DMS153 treated with DMSO at 0.1 percent for 48 hours (cell line): ENCODE results near the gene PRPF31.
"Not testable (repeated sequence)": the region's sequence is repeated elsewhere in the genome, so short reads cannot be mapped to it uniquely, and the experiment has no call there.

Experiments
- DNase-seq: peaks from one replicate; lab custom pipeline; 2025; ENCODE audit not compliant: unreplicated experiment; lab: John Stamatoyannopoulos, UW

PRPF31 gene

GRCh38 chr19:54160854-54161253 lies 45.3 kb downstream of the PRPF31 start:
- DNase-seq, result no peak

GRCh38 chr19:54162241-54162805 lies 46.8 kb downstream of the PRPF31 start:
- DNase-seq, result peak; percentile 31

DNA sequence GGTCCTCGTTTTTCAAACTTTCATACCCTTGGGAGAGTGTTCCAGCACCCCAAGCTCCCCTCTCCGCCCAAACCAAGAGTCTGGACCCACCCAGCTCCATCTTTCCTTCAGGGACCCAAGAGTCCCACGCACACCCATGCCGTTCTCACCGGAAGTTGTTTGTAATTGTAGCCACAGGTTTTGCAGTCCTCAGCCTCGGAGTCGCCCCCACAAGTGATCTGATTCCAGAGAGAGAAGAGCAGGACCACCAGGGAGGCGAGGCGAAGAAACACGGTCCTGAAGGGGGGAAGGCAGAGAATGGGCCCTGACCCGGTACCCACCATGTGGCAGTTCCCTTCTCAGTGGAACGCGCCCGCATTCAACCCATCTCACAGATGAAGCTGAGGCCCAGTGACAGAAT lies 47.3 kb downstream of the PRPF31 start:
- no peak for DNase-seq

DNA sequence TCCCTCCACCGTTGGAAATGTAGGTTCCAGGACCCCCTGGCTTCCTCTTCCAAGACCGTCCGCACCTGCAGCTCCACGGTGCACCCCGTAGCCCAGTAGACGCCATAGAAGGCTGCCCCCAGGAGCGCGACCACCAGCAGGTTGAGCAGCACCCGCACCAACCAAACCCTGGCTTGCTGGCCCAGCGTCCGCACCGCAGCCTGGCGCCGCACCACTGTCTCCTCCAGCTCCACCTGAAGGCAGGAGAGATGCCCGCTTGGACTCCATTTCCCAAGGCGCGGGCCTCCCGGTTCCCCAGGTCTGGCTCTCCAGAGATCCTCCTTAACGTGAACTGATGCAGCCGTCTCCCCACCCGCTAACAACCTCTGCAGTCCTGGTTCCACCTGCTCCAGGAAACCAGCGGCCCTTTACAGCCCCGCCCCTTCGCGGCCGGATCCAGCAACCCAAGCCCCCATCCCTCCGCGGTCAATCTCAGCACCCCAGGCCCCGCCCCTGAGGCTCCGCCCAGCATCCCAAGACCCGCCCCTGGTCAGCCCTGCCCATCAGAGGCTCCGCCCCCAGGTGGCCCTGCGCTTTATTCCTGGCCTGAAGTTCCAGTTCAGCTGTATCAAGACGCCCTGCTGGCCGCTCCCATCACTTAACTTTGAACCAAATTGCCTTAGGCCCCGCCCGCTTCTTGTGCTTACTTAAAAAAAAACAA lies 49.0 kb downstream of the PRPF31 start:
- DNase-seq, result peak; percentile 44

DNA sequence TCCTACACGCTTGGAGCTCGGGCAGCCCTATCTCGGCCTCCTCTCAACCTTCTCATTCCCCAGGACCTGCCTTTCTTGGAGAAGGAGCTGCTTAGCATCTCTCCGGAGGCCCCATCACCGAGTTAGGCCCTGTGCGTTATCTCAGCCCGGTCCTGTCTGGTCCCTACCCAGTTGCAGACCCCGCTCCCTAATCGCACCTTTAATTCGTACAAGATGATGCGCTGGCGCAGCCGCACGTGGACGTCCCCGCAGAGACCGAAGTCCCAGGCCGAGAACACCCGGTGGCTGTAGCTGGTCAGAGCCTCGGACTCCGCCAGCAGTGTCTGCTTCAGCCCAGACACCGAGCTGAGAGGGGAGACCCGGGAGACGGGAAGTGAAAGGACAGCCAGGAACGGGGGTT lies 49.7 kb downstream of the PRPF31 start:
- no peak for DNase-seq

- DNase-seq, result peak; percentile 66
These were observed 52.8 kb downstream of the PRPF31 start for GRCh38 chr19:54168174-54168917.

- no peak for DNase-seq
These were observed 53.7 kb downstream of the PRPF31 start for GRCh38 chr19:54169149-54169740.

DNA sequence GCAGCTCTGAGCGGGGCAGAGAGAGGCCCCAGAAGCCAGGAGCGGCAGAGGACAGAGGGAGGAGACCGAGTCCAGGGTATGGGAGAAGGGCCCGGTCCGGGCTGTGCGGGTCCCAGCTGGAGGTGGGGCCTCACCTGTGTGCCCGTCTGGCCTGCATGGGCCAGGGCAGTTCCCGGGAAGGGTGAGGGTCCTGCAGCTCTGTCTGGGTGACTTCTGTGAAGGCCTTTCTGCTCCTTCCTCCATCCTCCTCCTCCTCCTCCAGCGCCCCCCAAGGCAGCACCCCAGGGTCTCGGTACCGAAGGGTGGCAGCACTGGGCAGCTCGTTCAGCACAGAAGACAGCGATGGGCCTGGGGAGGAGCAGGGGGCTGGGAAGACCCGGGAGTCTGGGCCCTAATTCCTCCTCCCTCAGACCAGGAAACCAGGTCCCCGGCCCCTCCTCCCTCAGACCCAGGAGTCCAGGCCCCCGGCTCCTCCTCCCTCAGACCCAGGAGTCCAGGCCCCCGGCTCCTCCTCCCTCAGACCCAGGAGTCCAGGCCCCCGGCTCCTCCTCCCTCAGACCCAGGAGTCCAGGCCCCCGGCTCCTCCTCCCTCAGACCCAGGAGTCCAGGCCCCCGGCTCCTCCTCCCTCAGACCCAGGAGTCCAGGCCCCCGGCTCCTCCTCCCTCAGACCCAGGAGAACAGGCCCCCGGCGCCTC lies 56.3 kb downstream of the PRPF31 start:
- DNase-seq, result not testable (repeated sequence)

GRCh38 chr19:54172471-54173358 lies 57.2 kb downstream of the PRPF31 start, which contains the start of gene TMC4:
TSS of gene TMC4 (minus strand) at chr19:54173160. CDS start at chr19:54173117, 43 bp downstream.
- DNase-seq, result peak; percentile 70

- DNase-seq, result no peak
These were observed 57.8 kb downstream of the PRPF31 start for GRCh38 chr19:54173359-54173699.

GRCh38 chr19:54173951-54174834 lies 58.6 kb downstream of the PRPF31 start:
- DNase-seq, result no peak

- peak; percentile 70 for DNase-seq
These were observed 63.2 kb downstream of the PRPF31 start for GRCh38 chr19:54178581-54179261.

DNA sequence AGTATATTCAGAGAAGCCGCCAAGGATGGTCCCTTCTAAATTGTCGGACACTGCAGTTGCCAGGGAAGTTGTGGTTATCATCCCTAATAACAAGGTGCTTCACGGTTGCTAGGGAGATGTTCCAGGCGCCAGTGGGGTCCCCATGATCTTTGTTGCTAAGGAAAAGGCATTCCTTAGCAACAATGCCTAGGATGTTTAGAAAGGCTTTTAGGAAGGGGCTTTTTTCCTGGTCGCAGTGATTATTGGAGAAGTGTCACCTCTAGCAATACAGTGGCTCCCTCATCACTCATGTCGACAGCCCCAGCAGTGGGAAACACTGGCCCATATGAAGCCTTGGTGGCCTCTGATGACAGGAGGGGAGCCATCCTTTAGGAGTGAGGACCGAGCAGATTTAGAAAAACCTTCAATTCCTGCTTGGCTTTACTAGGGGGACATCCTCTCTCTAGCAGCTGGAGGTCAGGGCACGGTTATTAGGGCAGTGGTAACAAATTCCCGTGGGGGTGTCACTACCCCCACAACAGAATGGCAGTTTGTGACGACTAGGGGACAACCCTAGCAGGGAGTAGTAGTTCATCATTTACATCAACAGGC lies 63.8 kb downstream of the PRPF31 start:
- no peak for DNase-seq

DNA sequence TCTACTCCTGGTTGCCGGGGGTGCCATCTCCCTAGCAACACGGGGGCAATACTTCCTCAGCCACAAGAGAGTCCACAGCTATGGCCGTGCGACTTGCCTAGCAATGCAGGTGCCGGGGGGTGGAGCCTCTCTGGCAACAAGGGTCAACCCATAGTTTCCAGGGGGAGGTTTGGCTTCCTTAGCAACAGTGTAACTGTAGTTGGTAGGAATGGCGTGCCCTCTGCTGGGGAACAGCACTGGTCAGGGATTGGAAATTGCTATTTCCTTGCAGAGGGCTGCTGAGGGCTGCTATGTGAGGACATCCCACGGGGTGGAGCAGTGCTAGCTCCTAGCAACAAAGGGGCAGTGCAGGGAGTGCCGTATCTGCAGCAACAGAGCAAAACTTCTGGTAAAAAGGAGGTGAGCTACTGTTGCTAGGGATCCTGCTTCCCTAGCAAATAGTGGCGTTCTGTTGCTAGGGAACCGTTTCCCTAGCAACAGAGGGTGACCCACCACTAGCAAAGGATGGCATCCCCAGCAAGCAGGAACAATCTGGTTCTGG lies 64.4 kb downstream of the PRPF31 start:
- DNase-seq, result peak; percentile 89

- no peak for DNase-seq
These were observed 65.1 kb downstream of the PRPF31 start for GRCh38 chr19:54180691-54181091.
